ENCODE measurements around the gene TBCK. TPM values are rescaled to one million over a fixed set of nuclear protein-coding genes. Genes with fewer than 3 reads are reported as not detected.

TBCK gene
- total RNA-seq, 1 experiment from 2014 or later, result 25.5 TPM

DNA sequence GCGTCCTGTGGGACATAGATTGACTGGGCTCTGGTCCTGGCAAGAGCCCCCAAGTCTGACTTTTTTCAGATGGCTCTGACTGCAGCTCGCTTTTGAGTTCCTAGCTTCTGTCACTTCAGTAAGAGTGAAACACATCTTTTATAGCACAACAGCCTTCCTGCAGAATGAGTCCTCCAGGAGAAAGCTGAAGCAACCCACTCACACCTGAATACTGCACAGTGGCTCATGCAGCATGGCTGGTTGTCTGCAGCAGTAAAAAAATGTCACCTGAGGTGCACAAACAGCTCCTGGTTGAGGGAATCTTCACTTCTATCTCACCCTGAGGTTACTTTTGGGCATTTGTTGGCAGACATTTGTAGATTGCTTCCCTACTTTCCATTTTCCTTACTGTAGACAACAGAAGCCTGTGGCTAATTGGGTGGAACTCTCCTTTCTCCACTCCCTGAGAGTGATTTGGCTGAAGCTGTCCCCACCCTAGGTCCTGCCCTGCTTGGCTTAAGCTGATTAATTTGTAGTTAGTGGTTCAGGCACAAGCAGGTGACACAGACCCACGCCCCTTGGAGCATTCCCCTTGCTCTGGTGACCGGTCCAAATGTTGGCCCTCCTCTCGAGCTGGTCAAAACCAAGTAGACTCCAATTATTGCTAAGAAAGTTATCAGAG lies 321.0 kb downstream of the TBCK start:
- Histone ChIP-seq H3K9me3 (ENCODE audit: low read depth, low read length, poor library complexity, severe bottlenecking) (no peaks in the 10 kb centered on the region), H3K4me1 (ENCODE audit: insufficient read depth, low read length, poor library complexity, severe bottlenecking) (no peaks in the 10 kb centered on the region), H3K36me3 (ENCODE audit: insufficient read depth, low read length, poor library complexity, severe bottlenecking) (no peaks in the 10 kb centered on the region), H3K27me3 (replicated peaks; ENCODE audit: insufficient read depth, low read depth, low read length, poor library complexity) (no peaks in the 10 kb centered on the region), H3K4me3 (ENCODE audit: low read depth, low read length, poor library complexity, severe bottlenecking) (no peak overlapping the region), H3K27ac (ENCODE audit: low read depth, low read length, poor library complexity, severe bottlenecking) (no peak overlapping the region)
- intact Hi-C loops (cut with micrococcal nuclease; ENCODE audit: unreplicated experiment), result loop anchor here (1.0 kb wide), 1 partner anchor 29 kb away; no protein-coding TSS in a partner anchor
- TF ChIP-seq, protein P1, sequence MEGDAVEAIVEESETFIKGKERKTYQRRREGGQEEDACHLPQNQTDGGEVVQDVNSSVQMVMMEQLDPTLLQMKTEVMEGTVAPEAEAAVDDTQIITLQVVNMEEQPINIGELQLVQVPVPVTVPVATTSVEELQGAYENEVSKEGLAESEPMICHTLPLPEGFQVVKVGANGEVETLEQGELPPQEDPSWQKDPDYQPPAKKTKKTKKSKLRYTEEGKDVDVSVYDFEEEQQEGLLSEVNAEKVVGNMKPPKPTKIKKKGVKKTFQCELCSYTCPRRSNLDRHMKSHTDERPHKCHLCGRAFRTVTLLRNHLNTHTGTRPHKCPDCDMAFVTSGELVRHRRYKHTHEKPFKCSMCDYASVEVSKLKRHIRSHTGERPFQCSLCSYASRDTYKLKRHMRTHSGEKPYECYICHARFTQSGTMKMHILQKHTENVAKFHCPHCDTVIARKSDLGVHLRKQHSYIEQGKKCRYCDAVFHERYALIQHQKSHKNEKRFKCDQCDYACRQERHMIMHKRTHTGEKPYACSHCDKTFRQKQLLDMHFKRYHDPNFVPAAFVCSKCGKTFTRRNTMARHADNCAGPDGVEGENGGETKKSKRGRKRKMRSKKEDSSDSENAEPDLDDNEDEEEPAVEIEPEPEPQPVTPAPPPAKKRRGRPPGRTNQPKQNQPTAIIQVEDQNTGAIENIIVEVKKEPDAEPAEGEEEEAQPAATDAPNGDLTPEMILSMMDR (conservative IDR thresholded peaks at IDR 0.05; ENCODE audit: low read depth, low read length), result no peak
- no peak for TF ChIP-seq EZH2 (IDR thresholded peaks at IDR 0.05; ENCODE audit: borderline replicate concordance, low read depth, low read length, poor library complexity, severe bottlenecking)
- POLR2A ChIA-PET (ENCODE audit: low non-redundant PET), result no interaction called here
- DNase-seq (ENCODE audit: low spot score), result no peak
- CTCF ChIA-PET, result interaction anchor here (0.5 kb wide), 1 partner anchor 30 kb away, joined by 4 read pairs; no protein-coding TSS in a partner anchor
- no TSS peak for BruUV-seq (replicated peaks)

DNA sequence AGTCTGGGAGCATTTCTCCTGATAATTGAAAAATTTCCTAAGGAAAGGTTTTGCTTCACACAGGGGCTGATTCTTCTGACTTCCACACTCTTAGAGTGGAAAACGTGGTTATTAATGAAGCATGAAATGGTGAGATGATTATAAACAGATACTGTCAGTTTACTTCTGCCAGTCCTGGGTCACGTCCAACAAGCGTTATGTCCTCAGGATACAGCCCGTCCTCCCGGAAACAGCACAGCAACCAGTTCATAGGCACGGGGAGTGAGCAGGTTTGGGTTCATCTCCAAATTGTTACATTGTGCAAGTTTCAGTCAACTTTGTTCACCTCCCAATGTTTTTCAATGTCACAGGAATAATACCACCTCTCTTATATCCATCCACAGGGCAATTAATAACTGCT lies 321.9 kb downstream of the TBCK start:
- TF ChIP-seq EZH2 (IDR thresholded peaks at IDR 0.05; ENCODE audit: borderline replicate concordance, low read depth, low read length, poor library complexity, severe bottlenecking), result no peak
- TF ChIP-seq, protein P1 (conservative IDR thresholded peaks at IDR 0.05; ENCODE audit: low read depth, low read length), result no peak
- H3K36me3 ChIP-seq (ENCODE audit: insufficient read depth, low read length, poor library complexity, severe bottlenecking), result no peaks in the 10 kb centered on the region
- DNase-seq (ENCODE audit: low spot score), result no peak
- ChIA-PET POLR2A (ENCODE audit: low non-redundant PET) (no interaction called here), CTCF (no interaction called here)
- intact Hi-C loops (cut with micrococcal nuclease; ENCODE audit: unreplicated experiment), result no loop called here
- no peaks in the 10 kb centered on the region for H3K9me3 ChIP-seq (ENCODE audit: low read depth, low read length, poor library complexity, severe bottlenecking)
- H3K4me1 ChIP-seq (ENCODE audit: insufficient read depth, low read length, poor library complexity, severe bottlenecking), result no peaks in the 10 kb centered on the region
- H3K27me3 ChIP-seq (replicated peaks; ENCODE audit: insufficient read depth, low read depth, low read length, poor library complexity), result no peaks in the 10 kb centered on the region
- no peak overlapping the region for H3K27ac ChIP-seq (ENCODE audit: low read depth, low read length, poor library complexity, severe bottlenecking)
- no peak overlapping the region for H3K4me3 ChIP-seq (ENCODE audit: low read depth, low read length, poor library complexity, severe bottlenecking)
- BruUV-seq (replicated peaks), result no TSS peak

DNA sequence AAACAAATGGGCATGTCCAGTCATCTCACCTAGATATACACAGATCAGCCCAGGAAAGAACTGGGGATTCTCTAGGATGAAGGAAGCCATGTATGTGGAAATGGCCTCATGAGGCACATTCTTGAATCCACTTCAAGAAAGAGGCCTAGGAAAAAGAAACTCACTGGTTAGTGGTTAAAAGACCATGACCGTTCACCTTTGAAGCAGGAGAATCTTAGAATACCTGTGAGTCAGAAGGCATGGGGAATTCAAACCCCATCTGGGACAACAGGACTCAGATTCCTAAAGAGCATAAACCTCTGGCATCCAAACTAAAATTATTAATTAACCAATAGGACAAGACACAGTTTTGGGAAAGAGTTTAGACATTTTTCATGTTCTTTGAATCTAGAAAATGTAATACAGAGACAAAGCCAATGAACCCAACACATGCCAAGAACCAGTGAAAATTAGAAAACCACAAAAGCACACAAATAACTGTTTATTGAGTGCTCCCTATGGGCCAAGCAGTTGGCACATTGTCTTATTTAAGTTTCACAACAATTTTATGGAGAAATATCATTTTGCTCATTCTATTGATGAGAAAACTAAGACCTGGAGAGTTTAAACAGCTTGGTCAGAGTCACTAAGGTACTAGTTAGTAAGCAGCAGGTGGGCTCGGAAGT lies 323.2 kb downstream of the TBCK start:
- Histone ChIP-seq H3K4me3 (ENCODE audit: low read depth, low read length, poor library complexity, severe bottlenecking) (no peak overlapping the region), H3K4me1 (ENCODE audit: insufficient read depth, low read length, poor library complexity, severe bottlenecking) (no peaks in the 10 kb centered on the region), H3K9me3 (ENCODE audit: low read depth, low read length, poor library complexity, severe bottlenecking) (no peaks in the 10 kb centered on the region), H3K36me3 (ENCODE audit: insufficient read depth, low read length, poor library complexity, severe bottlenecking) (no peaks in the 10 kb centered on the region), H3K27ac (ENCODE audit: low read depth, low read length, poor library complexity, severe bottlenecking) (no peak overlapping the region), H3K27me3 (replicated peaks; ENCODE audit: insufficient read depth, low read depth, low read length, poor library complexity) (no peaks in the 10 kb centered on the region)
- ChIA-PET CTCF (no interaction called here), POLR2A (ENCODE audit: low non-redundant PET) (no interaction called here)
- BruUV-seq (replicated peaks), result no TSS peak
- intact Hi-C loops (cut with micrococcal nuclease; ENCODE audit: unreplicated experiment), result no loop called here
- no peak for TF ChIP-seq EZH2 (IDR thresholded peaks at IDR 0.05; ENCODE audit: borderline replicate concordance, low read depth, low read length, poor library complexity, severe bottlenecking)
- TF ChIP-seq, protein P1 (conservative IDR thresholded peaks at IDR 0.05; ENCODE audit: low read depth, low read length), result no peak
- DNase-seq (ENCODE audit: low spot score), result no peak

All from A673 (cell line).